ENCODE data around the gene SMARCA4.

GRCh38 chr19:10971107-10971726 is 10.4 kb downstream of the SMARCA4 start:
- TF ChIP-seq CTCF (conservative IDR thresholded peaks at IDR 0.05; ENCODE audit: low read depth in 2 of 2) (no peak), EZH2 (IDR thresholded peaks at IDR 0.05; ENCODE audit: low read depth, unreplicated experiment) (no peak), POLR2AphosphoS5 (IDR thresholded peaks at IDR 0.05; ENCODE audit: low read depth) (no peak), JUNB (IDR thresholded peaks at IDR 0.05; ENCODE audit: unreplicated experiment) (no peak), EZH2phosphoT487 (IDR thresholded peaks at IDR 0.05; ENCODE audit: unreplicated experiment) (no peak), ZNF462 (CRISPR knock-in tag; IDR thresholded peaks at IDR 0.05) (no peak), ETS1 (IDR thresholded peaks at IDR 0.05) (no peak)

Data from GM23338 (cell line).